ENCODE data around the gene SLC35F3. TPM values are rescaled to one million over a fixed set of nuclear protein-coding genes. Genes with fewer than 3 reads are reported as not detected.

The SLC35F3 gene
- total and polyA plus RNA-seq, 2 experiments from 2014 or later: 1.0 to 3.2 TPM

- TF ChIP-seq ZNF462 (CRISPR knock-in tag; IDR thresholded peaks at IDR 0.05) (no peak), ETS1 (IDR thresholded peaks at IDR 0.05) (no peak), EZH2phosphoT487 (IDR thresholded peaks at IDR 0.05; ENCODE audit: unreplicated experiment) (no peak), POLR2AphosphoS5 (IDR thresholded peaks at IDR 0.05; ENCODE audit: low read depth) (no peak), NANOG (IDR thresholded peaks at IDR 0.05; ENCODE audit: borderline replicate concordance) (no peak), ZNF114 (CRISPR knock-in tag; IDR thresholded peaks at IDR 0.05) (no peak), STAT1 (IDR thresholded peaks at IDR 0.05; ENCODE audit: unreplicated experiment) (no peak), JUNB (IDR thresholded peaks at IDR 0.05; ENCODE audit: unreplicated experiment) (no peak), EZH2 (IDR thresholded peaks at IDR 0.05; ENCODE audit: low read depth, unreplicated experiment) (no peak)
These were observed 281.0 kb downstream of the SLC35F3 start (continued) for GRCh38 chr1:234185438-234185837.
